SK-N-MC (cell line): ENCODE results near the gene ASXL3.

Experiments used
- EZH2 ChIP-seq: fragments of 200-600 bp; sonication (generic); IDR thresholded peaks from one replicate; pipeline ENCODE4 v1.6.1; 2017; ENCODE audit warnings: antibody characterized with exemption
- POLR2AphosphoS5 ChIP-seq: IDR thresholded peaks from 2 replicates; pipeline ENCODE4 v1.6.1; 2012; ENCODE audit warnings: mild to moderate bottlenecking, low read depth, low read length, borderline replicate concordance

DNA sequence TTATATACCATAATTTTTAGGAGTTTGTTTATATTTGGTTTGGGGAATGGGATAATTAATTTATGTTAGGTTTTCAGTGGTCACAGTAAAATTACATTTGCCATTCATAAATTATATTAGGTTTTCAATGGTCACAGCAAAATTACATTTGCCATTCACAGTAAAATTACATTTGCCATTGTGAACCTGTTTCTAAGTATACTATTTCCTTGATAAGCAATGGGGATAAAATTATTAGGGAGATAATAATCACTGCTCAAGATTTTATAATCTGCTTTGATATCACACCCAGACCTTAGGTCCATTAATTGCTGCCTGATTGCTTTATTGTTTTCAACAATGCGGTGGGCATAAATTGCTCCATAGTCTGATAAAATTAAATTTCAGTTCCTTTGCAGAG lies 124.6 kb downstream of the ASXL3 start:
- no peak for TF ChIP-seq EZH2
- no peak for TF ChIP-seq POLR2AphosphoS5
